NOMO-1 treated with dmso at 0.1 percent for 144 hours (cell line): ENCODE data around the gene DDX3Y.

Experiments used
- DNase-seq: peaks from one replicate; lab custom pipeline; 2025; ENCODE audit not compliant: unreplicated experiment; lab: John Stamatoyannopoulos, UW

Gene DDX3Y

DNA sequence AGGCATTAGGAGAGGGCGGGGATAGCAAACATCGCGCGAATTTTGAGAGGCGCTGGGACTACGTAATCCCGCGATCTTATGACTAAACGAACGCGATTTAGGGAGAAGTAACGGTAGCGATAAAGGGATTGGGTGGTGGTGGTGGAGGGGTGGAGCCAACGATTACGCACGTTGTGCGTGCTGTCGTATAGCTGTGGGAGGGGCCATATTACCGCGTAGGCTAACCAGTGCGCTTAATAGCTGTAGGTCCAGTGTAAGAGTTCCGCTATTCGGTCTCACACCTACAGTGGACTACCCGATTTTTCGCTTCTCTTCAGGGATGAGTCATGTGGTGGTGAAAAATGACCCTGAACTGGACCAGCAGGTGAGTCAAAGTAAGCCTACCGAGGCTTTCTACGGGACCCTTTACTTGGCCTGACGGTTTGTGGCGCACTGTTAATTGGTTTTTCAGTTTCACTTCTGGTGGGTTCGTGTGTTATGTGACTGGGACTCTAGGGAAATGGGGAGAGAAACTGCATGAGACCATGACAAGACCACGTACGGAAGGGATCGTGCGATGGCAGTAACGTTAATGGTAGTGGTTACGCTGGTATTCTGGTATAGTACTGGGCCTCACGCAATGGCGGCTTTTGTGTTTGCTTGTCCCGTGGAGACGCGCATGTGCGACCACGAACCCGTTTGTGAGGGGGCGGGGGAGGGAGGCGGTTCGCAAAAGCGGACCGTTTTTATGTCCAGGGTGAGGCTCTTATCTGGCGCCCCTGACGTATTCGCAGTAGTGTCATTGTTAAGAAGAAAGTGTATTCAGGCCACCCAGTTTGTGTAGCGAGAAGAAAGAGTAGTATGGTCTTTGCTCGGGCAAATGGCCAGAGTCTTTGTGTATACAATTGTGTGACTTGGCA is at the start of gene DDX3Y:
TSS of gene DDX3Y (plus strand) at position 251 of the 899 bp plus-strand sequence. CDS start at position 320, 69 bp downstream.
- no peak for DNase-seq

DNA sequence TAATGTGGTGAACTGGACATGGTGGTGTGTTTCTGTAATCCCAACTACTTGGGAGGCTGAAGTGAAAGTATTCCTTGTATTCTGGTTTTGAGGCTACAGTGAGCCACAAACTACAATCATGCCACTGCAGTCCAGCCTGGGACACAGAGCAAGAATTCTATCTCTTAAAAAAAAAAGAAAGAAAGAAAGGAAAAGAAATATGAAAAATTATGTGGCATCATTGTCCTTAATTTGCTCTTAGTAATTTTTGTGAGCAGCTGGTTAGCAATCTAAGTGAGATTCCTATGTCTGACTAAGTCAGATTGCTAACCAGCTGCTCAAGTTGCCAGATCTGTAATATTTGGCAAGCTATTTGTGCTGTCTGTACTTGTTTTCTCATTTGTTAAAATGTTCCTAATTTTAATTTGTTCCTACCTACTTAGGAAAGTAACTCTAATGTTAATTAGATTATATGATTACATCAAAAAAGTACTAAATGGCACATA is 48.8 kb upstream of the DDX3Y start:
- no peak for DNase-seq

DNA sequence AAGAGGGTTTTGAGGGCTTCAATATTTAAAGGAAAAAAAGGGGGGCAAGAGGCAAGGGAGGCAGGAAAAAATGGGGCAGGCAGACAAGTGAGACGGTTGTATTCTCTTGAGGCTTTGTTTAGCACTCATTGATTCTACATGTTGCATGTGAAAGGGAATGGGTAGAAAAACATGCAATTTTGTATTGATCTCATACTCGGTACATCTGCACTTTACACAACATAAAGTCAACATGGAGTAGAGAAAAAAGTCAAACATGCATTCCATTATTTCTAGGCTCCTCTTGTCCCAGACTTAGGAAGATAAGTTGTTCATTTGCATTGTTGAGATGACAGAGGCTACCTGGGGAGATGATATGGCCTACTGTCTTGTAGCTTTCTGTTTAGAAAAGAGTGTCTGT is 36.7 kb upstream of the DDX3Y start:
- no peak for DNase-seq

DNA sequence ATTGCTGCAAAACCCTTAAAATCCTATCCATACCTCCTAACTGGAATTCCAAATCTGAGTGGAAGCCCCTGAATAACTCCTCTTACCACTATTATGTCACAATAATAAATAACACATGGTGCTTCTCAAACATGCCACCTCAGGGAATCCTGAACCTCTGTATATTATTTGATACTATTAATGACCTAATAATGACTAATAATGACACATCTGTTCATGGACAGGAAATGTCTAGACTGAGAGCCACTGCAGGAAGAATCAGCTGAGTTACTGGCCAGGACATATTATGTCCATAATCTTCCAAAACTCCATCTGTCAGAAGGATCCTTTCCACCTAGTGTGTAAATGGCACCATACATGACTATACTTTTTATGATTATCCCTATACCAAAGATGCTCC is 7.7 kb upstream of the DDX3Y start:
- no peak for DNase-seq

DNA sequence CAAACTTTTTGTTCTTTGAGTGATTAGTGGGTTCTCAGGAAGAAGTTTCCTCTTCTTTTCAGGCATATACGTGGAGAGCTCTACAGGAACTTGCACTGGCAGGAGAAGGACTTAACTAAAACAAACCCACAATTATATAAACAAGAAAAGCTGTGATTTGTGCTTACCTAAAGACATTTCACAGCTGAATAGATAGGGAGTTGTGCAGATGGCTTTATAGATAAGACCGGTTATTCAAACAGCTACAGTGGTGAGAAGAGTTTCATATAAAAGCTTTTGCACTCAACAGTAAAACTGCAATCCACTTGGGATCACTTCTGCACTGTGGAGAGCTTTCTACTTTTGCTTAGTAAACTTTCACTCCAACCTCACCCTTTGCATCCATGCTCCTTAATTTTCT is 6.1 kb upstream of the DDX3Y start:
- DNase-seq: no peak

DNA sequence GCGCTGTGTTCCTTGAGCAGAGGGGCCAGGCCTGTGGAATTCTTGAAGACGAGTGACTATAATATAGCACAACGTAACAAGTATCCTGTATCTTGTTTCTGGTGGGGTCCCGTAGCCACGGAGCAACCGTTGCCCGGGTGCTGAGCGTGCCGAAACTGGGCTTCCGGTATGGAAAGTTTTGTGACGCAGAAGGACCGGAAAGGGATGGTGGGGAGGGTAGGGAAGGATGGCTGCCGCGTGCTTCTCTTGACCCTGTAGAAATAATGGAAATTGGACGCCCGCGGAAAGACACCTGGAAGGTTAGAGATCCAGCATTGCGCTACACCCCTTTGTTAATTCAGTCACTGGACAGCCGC is 827 bp downstream of the DDX3Y start:
- no peak for DNase-seq

DNA sequence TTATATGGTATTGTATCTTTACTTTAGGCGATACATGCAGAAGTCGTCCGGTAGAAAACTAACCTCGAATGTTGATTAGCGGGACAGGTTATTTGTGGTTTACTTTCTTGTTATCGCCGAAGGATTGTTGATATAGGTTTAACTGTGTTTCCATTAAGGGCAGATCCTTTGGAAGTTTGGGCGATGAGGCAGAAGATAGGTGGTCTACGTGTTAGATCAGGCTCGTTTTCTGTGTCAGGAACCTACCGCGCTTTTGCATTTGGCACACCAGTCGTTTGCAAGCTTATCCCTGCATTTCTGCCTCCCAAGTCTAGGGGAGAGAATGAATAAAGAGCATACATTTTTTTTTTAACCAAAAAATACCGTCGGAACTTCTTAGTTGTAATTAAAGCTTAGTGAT is 1.2 kb downstream of the DDX3Y start:
- DNase-seq: no peak

DNA sequence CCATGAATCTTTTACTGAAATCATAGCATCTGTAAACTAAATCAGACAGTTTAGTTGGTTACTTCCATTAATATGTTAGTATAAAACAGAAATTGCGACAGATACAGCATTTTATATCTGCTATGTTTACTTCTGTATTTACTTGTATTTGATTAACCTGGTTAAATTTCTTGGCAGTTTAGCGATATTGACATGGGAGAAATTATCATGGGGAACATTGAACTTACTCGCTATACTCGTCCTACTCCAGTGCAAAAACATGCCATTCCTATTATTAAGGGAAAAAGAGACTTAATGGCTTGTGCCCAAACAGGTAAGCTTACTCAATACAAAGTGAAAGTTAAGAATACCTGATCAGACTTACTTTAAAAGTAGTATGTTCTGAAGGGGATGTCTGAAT is 8.9 kb downstream of the DDX3Y start:
- DNase-seq: no peak

DNA sequence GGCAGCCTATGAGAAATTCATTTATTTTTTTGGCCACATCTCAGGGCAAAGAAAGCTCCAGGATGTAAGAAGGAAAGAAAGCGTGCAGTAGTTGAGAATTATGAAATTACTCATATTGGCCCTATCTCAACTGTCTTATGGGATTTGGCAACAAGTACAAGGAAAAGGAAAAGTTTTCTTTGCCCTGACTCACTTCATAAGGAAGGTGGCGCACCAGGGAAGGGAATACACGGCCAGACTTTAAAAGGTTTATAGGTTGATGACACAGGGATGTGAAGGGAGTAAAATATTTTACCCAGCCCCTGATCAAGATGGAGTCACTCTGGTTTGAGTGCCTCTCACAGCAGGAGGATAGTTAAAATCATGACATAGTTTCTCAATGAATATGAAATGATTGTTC is 23.4 kb downstream of the DDX3Y start:
- no peak for DNase-seq

DNA sequence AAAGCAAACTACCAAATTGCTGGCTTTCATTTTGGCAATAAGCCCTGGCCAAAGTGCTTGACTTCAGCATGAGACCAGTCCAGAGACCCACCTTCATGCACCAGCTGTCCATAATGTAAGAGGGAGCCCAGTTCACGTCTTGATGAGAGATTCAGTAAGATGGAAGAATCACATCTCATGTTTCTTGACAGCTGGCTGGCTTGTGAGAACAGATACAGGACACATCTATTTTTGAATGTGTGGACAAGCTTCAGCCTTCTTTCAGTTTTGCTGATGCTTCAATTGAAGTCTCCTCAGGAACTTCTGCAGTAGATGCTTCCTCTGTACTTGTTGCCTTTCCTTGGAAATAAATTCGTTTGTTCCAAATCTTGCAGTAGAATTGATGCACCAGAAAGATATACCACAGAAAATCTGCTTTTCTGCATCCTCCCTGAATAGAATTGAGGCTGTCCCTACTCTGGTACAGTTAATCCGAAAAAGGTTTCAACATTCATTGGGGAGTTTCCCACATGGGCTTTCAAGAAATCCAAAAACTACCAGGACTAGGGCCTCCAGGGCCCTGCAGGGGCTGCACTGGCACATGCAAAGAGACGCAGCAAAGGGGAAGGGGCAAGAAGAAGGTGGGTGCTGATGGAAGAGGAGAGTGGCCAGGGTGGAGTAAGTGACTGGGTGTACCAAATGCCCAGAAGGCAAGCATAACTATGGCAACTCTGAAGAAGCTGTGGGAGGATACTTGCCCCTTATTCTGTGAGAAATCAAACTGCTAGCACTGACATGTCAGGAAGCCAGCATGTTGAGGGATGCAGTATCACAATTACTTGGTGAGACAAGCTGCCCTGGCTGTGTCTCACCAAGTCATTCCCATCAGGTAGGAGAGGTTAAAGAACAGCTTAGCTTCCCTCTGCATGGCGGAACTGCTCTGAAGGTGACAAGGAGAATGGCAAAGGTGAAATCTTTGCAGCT is 37.3 kb downstream of the DDX3Y start:
- DNase-seq: no peak
